ENCODE measurements around the gene ADCY3. TPM values are rescaled to one million over a fixed set of nuclear protein-coding genes. Genes with fewer than 3 reads are reported as not detected.

ADCY3 gene
- total RNA-seq, 1 experiment from 2014 or later, result 39.5 TPM

GRCh38 chr2:24898122-24899109 is 21.6 kb downstream of the ADCY3 start:
- H3K9me3 Mint-ChIP-seq, result peaks cover 36% of the 10 kb centered on the region in 2 experiments
- no peak overlapping the region for H4K8ac ChIP-seq (replicated peaks; ENCODE audit: insufficient read length, low read depth, low read length)
- H3K27me3 ChIP-seq (ENCODE audit: insufficient read depth, low read length), result no peaks in the 10 kb centered on the region
- no peak overlapping the region for H2BK120ac ChIP-seq (ENCODE audit: low read depth, low read length, poor library complexity, severe bottlenecking)
- H3K27ac Mint-ChIP-seq, result peak overlapping the region in 2 of 3 experiments; percentile 29 to 82; a peak in 5 of 7 replicates
- H3K9ac ChIP-seq (ENCODE audit: extremely low read depth, insufficient read length, low read length), result no peak overlapping the region
- no peak overlapping the region for H3K14ac ChIP-seq (ENCODE audit: insufficient read depth, low read length)
- H3K56ac ChIP-seq (ENCODE audit: insufficient read length, low read depth, low read length), result no peak overlapping the region
- H3K23me2 ChIP-seq (ENCODE audit: insufficient read length, low read depth, low read length, poor library complexity, severe bottlenecking), result no peaks in the 10 kb centered on the region
- H2AK5ac ChIP-seq (ENCODE audit: insufficient read length, low read length), result no peak overlapping the region
- no peak overlapping the region for H4K5ac ChIP-seq (ENCODE audit: insufficient read length, low read depth, low read length)
- no peak overlapping the region for H3K23ac ChIP-seq (ENCODE audit: insufficient read length, low read depth, low read length)
- DNase-seq, result no peak
- H2BK20ac ChIP-seq (ENCODE audit: low read depth, low read length, poor library complexity, severe bottlenecking), result no peak overlapping the region
- no peak overlapping the region for H2AFZ ChIP-seq (ENCODE audit: low read length)
- no peak overlapping the region for H2BK12ac ChIP-seq (ENCODE audit: insufficient read length, low read depth, low read length)
- peaks cover 52 to 61% (median 61%) of the 10 kb centered on the region in 3 experiments for H3K36me3 Mint-ChIP-seq (ENCODE audit: insufficient read depth in 1 of 3, low read depth in 3 of 3)
- peaks cover 16 to 23% of the 10 kb centered on the region in 2 experiments for H3K4me1 Mint-ChIP-seq
- H4K20me1 ChIP-seq (ENCODE audit: control insufficient read depth, insufficient read depth, insufficient read length), result no peaks in the 10 kb centered on the region
- H3K4me1 ChIP-seq (ENCODE audit: insufficient read depth, low read length), result no peaks in the 10 kb centered on the region; the same call in 1 of the 2 replicates
- no peaks in the 10 kb centered on the region for H3K79me2 ChIP-seq (ENCODE audit: insufficient read depth, low read length)
- no peaks in the 10 kb centered on the region for H3K27me3 Mint-ChIP-seq (ENCODE audit: low read depth)
- no CpG with 5 or more reads among the region's 30 CpGs for WGBS (ENCODE audit: extremely low coverage, insufficient read length, low lambda C conversion rate)
- H3K18ac ChIP-seq (ENCODE audit: insufficient read length, low read depth, low read length), result no peak overlapping the region
- no peak for TF ChIP-seq CTCF (conservative IDR thresholded peaks at IDR 0.05)
- H2BK15ac ChIP-seq (ENCODE audit: low read depth, low read length), result no peak overlapping the region
- no peak overlapping the region for H4K91ac ChIP-seq (ENCODE audit: insufficient read length, low read depth, low read length)
- no peak overlapping the region; a peak in 1 of 5 replicates for H3K4me3 Mint-ChIP-seq
- H3K79me1 ChIP-seq (ENCODE audit: insufficient read depth, low read depth, low read length, poor library complexity, severe bottlenecking), result no peaks in the 10 kb centered on the region
- peaks cover 4% of the 10 kb centered on the region for H3K9me3 ChIP-seq (ENCODE audit: control insufficient read depth, low read depth, low read length)
- no peak overlapping the region for H2BK5ac ChIP-seq (ENCODE audit: insufficient read length, low read length)
- no peak overlapping the region for H3K27ac ChIP-seq (ENCODE audit: insufficient read length, low read depth, low read length)
- no peak overlapping the region for H3K4ac ChIP-seq (ENCODE audit: low read depth, low read length)
- H3K4me2 ChIP-seq (ENCODE audit: insufficient read depth, insufficient read length, low read length), result no peak overlapping the region
- no peak overlapping the region for H3T11ph ChIP-seq (ENCODE audit: low read length)

All from H9 (cell line).